Measurements from ENCODE around the gene ZNF490.

ZNF490 gene

GRCh38 chr19:12545267-12545666 is 65.3 kb downstream of the ZNF490 start:
- DNase-seq (ENCODE audit: extremely low read depth in 1 of 2, low read depth in 1 of 2), result no peak

GRCh38 chr19:12544401-12544876 is 66.2 kb downstream of the ZNF490 start:
- no peak for DNase-seq (ENCODE audit: extremely low read depth in 1 of 2, low read depth in 1 of 2)

GRCh38 chr19:12543855-12544254 is 66.8 kb downstream of the ZNF490 start:
- DNase-seq (ENCODE audit: extremely low read depth in 1 of 2, low read depth in 1 of 2), result no peak
